GM19238 (cell line): ENCODE results near the gene SATB2.

ENCODE experiments used
- DNase-seq: peaks from one replicate; pipeline ENCODE4 v3.0.0; 2011; ENCODE audit warnings: low spot score; ENCODE audit not compliant: insufficient read length

SATB2 gene

GRCh38 chr2:199329031-199329430 lies 128.7 kb downstream of the SATB2 start:
- DNase-seq = no peak

DNA sequence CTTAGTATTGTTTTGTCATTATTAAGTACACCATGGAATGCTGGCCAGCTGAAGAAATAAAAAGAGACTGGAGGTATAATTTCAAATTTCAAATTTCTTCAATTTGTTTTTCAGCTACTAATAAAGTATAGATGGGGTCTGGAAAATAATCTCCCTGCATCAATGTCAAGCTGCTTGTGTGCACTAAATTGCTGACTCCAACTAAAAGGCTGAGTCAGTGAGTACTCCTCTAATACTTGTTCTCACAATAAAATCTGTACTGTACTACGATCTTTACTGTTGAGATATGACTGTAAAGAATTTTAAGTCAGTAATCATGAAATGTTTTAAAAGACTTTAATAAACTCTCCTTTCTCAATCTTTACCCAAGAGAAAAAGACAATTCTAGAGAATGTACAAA lies 131.9 kb downstream of the SATB2 start:
- DNase-seq = no peak

- no peak for DNase-seq
Measured at GRCh38 chr2:199322151-199322550, 135.6 kb downstream of the SATB2 start.

DNA sequence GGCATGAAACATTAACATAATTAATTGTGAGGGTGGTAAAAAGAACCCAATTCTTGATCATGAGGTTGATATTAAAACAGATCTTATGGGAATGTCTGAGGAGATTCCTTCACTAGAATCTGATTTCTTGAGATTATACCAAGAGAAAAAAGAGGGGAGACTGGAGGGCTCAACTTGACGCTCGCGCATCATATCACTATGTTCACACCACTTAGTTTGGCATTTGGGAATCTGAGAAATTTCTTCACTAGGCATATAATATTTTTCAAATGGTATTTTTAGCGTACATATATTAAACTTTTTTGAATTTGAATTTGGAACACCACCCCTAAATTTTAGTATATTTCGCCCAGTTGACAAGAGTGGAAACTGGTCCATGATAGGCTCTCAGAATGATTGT lies 140.1 kb downstream of the SATB2 start:
- DNase-seq = no peak

- DNase-seq = no peak
Measured at GRCh38 chr2:199316851-199317250, 140.9 kb downstream of the SATB2 start.

DNA sequence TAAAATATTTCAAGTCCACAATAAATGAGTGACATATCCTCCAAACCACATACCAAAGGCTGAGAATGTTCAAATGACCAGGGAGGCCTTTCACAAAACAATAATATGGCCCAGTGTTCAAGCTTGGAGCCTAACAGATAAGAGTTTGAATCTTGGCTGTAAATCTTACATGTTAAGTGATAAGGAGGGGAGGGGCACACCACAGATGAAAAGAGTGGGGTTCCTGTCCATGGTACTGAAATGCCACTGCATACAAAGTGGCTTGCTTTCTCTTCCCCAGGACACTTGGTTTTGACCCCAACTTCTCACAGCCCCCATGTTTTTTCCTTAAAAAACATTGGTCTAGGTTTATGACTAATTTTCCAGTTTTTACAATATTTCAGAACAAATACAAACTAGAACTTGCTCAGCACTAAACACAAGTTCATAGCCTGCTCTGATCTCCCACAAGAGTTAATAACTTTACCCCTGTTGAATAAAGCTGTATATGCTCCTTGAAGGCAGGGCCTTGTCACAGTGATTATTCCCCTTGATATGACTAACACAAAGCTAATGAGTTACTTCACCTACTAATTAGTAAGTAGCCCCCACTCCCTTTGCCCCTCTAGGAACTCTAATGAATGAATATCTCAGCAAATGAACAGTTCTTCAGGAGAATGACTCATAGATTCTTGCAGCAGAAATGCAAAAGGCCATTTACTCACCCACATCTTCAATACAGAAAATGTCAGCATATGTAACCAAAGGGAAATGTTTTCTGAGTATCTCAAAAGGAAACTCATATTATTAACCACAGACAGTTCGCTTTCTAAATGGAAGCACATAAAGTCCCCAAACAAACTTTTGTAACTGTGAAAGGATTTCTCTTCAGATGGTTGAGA lies 142.2 kb downstream of the SATB2 start:
- no peak for DNase-seq

DNA sequence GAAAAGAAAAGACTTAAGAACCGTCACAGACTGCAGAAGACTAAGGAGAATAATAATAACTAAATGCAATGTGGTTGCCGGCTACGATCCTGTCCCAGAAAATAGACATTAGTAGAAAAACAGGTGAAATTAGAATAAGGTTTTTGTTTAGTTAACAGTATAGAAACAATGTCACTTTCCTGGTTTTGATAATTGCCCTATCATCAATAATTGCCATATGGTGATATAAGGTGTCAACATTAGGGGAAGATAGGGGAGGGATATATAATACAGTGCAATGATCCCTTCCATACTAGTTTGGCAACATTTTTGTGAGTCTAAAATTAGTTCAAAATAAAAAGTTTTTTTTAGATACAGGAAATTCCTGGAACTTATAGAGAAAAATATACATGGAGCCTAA lies 144.8 kb downstream of the SATB2 start:
- no peak for DNase-seq

- no peak for DNase-seq
Measured at GRCh38 chr2:199310771-199311585, 146.8 kb downstream of the SATB2 start.

- DNase-seq = no peak
Measured at GRCh38 chr2:199309973-199310372, 147.8 kb downstream of the SATB2 start.

DNA sequence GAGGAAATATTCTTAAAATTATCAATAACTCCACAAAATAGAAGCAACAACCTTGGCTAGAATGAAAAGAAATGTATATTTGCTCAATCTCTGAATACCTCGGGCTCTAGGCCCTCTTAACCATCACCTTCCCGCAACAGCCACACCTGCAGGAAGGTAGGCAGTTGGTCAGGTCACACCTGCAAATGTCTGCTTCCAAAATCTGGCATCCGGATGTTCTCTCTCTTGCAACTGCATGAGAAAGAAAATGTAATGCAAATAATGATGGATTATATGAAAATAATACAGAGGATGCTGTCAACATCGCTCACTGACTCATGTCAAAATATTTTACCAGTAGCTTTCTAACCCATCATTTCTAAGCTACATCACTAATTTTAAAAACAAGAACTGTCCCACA lies 148.3 kb downstream of the SATB2 start:
- DNase-seq = no peak

DNA sequence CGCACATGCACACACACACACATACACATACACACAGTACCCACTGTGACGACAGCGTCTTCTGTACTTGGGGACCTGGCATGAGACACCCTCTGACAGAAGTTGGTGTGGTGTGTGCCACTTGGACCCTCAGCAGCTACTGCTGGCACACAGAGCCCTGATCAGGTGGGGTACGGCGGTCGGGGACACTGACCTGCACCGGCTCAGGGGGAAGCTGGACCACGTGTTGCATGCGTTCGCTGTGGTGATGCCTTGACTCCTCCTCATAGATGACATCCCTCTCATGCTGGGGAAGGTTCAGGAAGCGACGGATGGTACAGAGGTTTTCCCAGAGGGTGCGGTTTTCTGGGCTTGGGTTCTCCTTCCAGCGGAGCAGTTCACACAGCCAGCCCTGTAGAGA lies 149.2 kb downstream of the SATB2 start:
- DNase-seq = no peak

DNA sequence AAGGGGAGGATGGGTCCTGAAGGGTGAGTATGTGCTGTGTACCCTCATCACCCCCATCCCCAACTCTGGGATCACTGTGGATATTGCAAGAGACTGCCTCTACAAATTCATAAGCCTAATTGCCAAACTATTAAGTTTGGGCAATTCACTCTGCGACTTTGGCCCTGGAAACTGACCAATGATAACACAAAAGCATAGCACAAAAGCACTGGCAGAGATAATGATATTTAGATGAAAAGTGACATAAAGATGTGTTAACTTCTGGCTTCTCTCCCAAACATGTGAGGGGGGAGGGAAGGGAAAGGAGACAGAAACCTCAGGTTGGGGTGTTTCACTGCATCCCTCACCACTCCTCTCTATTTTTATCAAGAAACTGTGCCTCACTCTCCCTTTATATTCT lies 150.3 kb downstream of the SATB2 start:
- no peak for DNase-seq

- DNase-seq = no peak
Measured at GRCh38 chr2:199306116-199306515, 151.6 kb downstream of the SATB2 start.

DNA sequence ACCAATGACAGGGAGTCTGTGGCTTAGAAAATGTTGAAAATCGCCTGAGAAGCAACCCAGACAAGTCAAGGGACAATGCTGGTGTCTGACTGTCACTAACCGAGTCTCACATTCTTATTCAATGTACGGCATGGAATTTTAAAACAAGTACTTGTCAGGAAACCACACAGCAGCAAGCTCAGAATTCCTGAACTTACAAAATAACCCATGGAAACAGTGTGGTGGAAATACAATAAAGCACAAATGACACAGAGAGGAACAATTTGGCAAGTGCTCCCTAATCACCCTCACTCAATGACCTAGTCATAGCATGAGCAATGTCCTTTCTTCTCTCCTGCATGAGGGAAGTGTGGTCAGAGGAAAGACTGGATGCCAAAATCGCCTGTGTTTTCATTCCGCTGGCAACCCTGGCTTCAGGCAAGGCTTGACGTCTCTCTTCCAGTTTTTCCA lies 154.0 kb downstream of the SATB2 start:
- no peak for DNase-seq

- no peak for DNase-seq
Measured at GRCh38 chr2:199302851-199303250, 154.9 kb downstream of the SATB2 start.

DNA sequence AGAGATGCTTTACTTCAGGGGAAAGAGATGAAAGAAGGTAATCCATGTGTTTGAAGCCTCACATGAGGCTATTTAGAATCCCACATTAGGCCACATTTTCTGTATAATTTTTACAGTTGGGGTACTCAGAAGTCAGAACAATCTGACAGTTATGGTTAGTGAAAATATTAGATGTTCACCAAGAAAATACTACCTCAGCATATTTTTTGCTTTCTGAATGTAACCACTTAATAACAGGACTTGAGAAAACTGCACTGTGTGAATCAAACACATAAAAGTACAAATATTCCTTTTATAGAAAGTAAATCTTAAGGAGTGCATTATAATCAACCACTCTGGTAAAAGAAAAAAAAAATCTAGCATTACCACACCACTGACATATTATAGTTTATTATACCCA lies 169.3 kb downstream of the SATB2 start:
- no peak for DNase-seq

GRCh38 chr2:199282309-199282708 lies 175.4 kb downstream of the SATB2 start:
- DNase-seq = no peak

- DNase-seq = no peak
Measured at GRCh38 chr2:199279146-199279545, 178.6 kb downstream of the SATB2 start.

DNA sequence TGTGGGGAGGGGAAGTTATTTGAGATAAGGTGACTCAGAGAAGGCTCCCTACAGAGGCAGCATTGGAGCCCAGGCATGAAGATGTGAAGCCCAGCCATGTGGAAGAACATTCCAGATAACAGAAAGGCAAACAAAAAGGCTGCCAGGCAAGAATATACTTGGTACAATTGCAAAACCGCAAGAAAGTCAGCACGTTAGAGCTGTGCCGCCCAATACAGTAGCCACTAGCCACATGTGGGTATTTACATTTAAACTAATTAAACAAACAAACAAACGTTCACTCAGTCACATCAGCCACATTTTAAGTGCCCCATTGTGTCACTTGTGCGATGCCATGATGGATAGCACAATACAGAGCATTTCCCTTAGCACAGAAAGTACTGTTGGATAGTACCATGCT lies 179.6 kb downstream of the SATB2 start:
- DNase-seq = no peak

- no peak for DNase-seq
Measured at GRCh38 chr2:199273042-199273511, 184.7 kb downstream of the SATB2 start.

DNA sequence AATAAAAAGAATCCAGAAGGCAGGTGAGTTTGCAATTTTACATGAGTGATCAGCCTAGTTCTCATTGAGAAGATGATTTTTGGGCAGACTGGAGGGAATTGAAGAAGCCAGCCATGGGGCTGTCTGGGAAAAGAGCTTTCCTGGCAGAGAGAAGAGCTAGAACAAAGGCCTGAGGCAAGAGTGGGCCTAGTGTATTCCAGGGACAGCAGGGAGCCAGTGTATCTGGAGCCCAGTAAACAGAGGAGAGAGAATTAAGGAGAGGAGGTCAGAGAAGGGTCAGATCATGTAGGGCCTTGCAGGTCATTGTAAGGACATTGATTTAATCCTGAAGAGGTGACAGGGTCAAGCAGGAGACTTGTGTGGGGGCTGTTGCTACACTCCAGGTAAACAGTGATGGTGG lies 195.8 kb downstream of the SATB2 start:
- no peak for DNase-seq

DNA sequence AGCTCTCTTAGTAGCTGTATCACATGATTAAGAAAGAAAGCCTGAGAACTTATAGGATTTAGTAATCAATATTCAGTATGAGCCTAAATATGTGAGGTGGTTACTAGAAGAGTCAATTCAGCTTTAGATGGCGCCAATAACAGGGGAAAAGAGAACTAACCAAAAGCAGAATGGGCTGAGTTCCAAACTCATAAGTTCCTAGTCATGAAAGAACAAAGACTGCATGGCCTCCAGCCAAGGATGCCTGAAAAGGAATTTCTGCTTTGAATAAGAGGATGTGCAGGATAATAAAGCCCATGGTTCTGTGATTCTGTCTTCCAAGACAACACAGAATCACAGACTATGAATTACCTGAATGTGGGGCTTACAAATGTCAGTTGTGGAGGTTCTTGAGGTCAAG lies 196.5 kb downstream of the SATB2 start:
- DNase-seq = no peak
